Measurements from ENCODE around the gene COPS4.

GRCh38 chr4:83002329-83002728, 32.7 kb upstream of the COPS4 start:
- no peak for TF ChIP-seq LEF1 (IDR thresholded peaks at IDR 0.05; ENCODE audit: borderline replicate concordance)
- no peak for TF ChIP-seq BHLHE40 (IDR thresholded peaks at IDR 0.05; ENCODE audit: borderline replicate concordance)
- no peak for TF ChIP-seq L3MBTL2 (conservative IDR thresholded peaks at IDR 0.05)
- no peak for TF ChIP-seq SUZ12 (IDR thresholded peaks at IDR 0.05)
- TF ChIP-seq FOXM1 (IDR thresholded peaks at IDR 0.05; ENCODE audit: borderline replicate concordance) = no peak
- TF ChIP-seq TARDBP (IDR thresholded peaks at IDR 0.05) = no peak
- no peak for TF ChIP-seq ZNF384 (IDR thresholded peaks at IDR 0.05)
